Rectal smooth muscle tissue (tissue), 1 donor: Measurements from ENCODE around the gene ADAMTS4.

Source experiments
- H3K27ac ChIP-seq: one replicate; pipeline ENCODE4 v1.7.0; 2013; ENCODE audit warnings: low read depth, low read length, inconsistent platforms
- H3K27me3 ChIP-seq: one replicate; pipeline ENCODE4 v1.7.0; 2013; ENCODE audit warnings: low read length; ENCODE audit not compliant: control insufficient read depth, insufficient read depth
- H3K36me3 ChIP-seq: one replicate; pipeline ENCODE4 v1.7.0; 2013; ENCODE audit warnings: low read length; ENCODE audit not compliant: control insufficient read depth, insufficient read depth
- H3K4me1 ChIP-seq: one replicate; pipeline ENCODE4 v1.7.0; 2013; ENCODE audit warnings: low read length; ENCODE audit not compliant: control insufficient read depth, insufficient read depth
- H3K4me3 ChIP-seq: one replicate; pipeline ENCODE4 v1.7.0; 2013; ENCODE audit warnings: low read length
- H3K9ac ChIP-seq: one replicate; pipeline ENCODE4 v1.7.0; 2013; ENCODE audit warnings: low read length

Gene ADAMTS4

GRCh38 chr1:161137881-161138280 is 61.0 kb downstream of the ADAMTS4 start:
- Histone ChIP-seq H3K4me3 (no peak overlapping the region), H3K36me3 (no peaks in the 10 kb centered on the region), H3K27me3 (no peaks in the 10 kb centered on the region), H3K4me1 (peaks cover 4% of the 10 kb centered on the region), H3K27ac (no peak overlapping the region), H3K9ac (no peak overlapping the region)
